ENCODE measurements around the gene TRIP12. TPM values are rescaled to one million over a fixed set of nuclear protein-coding genes. Genes with fewer than 3 reads are reported as not detected.

Gene TRIP12
- total and polyA plus RNA-seq, 2 donors from 2014 or later, result 29.3 to 225 TPM

DNA sequence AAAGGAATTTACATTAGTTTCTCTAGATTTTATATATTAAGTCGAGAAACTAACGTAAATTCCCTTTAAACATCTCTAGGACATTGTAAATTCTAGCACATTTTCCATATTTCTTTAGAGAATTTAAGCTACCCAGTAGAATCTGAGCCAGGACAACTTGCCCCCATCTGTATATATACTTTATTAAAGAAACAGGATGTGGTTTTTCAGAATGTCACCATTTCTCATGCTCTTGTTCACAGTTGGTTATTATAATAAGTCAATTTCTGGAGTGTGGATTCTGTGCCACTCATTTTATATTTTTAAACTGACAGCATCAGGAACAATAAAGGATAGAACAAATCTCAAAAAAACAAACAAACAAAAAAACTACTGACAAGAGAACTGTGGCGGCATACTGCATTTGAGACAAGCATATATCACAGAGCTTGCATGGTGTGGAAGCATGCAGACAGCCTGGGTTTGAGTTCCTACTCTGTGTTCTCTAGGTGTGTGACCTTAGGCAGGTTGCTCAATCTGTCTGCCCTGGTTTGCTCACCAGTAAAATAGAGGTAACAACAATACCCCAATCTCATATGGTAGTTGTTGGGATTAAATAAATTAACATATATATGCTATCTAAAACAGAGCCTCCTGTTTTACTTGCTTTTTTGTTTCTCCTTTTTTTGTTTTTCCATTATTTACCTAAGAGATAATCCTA, 146.0 kb downstream of the TRIP12 start:
- Histone ChIP-seq H3K36me3 (ENCODE audit: control insufficient read depth in 2 of 3, insufficient read depth in 3 of 3, low read length in 3 of 3) (peaks cover 13 to 54% (median 34%) of the 10 kb centered on the region in 3 donors), H3K27ac (ENCODE audit: low read depth in 2 of 2, low read length in 2 of 2) (no peak overlapping the region), H3K4me1 (ENCODE audit: control insufficient read depth in 2 of 3, insufficient read depth in 2 of 3, low read depth in 1 of 3, low read length in 3 of 3) (no peaks in the 10 kb centered on the region), H3K9me3 (ENCODE audit: control insufficient read depth in 2 of 3, insufficient read depth in 1 of 3, low read length in 3 of 3) (no peaks in the 10 kb centered on the region), H3K27me3 (ENCODE audit: control insufficient read depth, insufficient read depth, low read length) (no peaks in the 10 kb centered on the region), H3K9ac (ENCODE audit: low read length in 3 of 3) (no peak overlapping the region), H3K4me3 (ENCODE audit: low read length in 3 of 3) (no peak overlapping the region)
- DNase-seq, result no peak
- intact Hi-C loops (cut with DNase I), result no loop called here
- no peak for FAIRE-seq
- TF ChIP-seq, protein P1, sequence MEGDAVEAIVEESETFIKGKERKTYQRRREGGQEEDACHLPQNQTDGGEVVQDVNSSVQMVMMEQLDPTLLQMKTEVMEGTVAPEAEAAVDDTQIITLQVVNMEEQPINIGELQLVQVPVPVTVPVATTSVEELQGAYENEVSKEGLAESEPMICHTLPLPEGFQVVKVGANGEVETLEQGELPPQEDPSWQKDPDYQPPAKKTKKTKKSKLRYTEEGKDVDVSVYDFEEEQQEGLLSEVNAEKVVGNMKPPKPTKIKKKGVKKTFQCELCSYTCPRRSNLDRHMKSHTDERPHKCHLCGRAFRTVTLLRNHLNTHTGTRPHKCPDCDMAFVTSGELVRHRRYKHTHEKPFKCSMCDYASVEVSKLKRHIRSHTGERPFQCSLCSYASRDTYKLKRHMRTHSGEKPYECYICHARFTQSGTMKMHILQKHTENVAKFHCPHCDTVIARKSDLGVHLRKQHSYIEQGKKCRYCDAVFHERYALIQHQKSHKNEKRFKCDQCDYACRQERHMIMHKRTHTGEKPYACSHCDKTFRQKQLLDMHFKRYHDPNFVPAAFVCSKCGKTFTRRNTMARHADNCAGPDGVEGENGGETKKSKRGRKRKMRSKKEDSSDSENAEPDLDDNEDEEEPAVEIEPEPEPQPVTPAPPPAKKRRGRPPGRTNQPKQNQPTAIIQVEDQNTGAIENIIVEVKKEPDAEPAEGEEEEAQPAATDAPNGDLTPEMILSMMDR (IDR thresholded peaks at IDR 0.05; ENCODE audit: borderline replicate concordance, extremely low read depth, insufficient read depth), result no peak

DNA sequence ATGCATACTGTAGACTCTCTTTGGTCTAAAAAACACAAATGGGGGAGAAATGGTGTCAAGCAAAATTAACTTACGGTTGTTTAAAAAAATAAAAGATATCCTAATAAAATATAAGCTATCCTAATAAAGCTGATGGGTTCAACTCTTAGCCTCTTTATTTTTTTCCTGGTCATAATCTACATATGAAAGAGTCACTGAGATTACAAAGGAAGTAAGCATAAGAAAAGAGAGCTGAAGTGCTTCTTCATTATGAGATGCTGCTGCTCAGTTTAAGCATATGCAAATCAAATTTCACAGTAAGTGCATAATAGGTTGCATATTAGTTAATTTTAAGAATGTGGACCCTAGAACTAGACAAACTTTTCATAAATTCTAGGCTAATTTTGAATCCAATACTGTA, 147.6 kb downstream of the TRIP12 start:
- no peaks in the 10 kb centered on the region for H3K27me3 ChIP-seq (ENCODE audit: control insufficient read depth, insufficient read depth, low read length)
- H3K9ac ChIP-seq (ENCODE audit: low read length in 3 of 3), result no peak overlapping the region
- TF ChIP-seq, protein P1 (IDR thresholded peaks at IDR 0.05; ENCODE audit: borderline replicate concordance, extremely low read depth, insufficient read depth), result no peak
- H3K9me3 ChIP-seq (ENCODE audit: control insufficient read depth in 2 of 3, insufficient read depth in 1 of 3, low read length in 3 of 3), result no peaks in the 10 kb centered on the region
- H3K27ac ChIP-seq (ENCODE audit: low read depth in 2 of 2, low read length in 2 of 2), result no peak overlapping the region
- intact Hi-C loops (cut with DNase I), result no loop called here
- H3K4me3 ChIP-seq (ENCODE audit: low read length in 3 of 3), result no peak overlapping the region
- no peaks in the 10 kb centered on the region for H3K4me1 ChIP-seq (ENCODE audit: control insufficient read depth in 2 of 3, insufficient read depth in 2 of 3, low read depth in 1 of 3, low read length in 3 of 3)
- DNase-seq, result no peak
- H3K36me3 ChIP-seq (ENCODE audit: control insufficient read depth in 2 of 3, insufficient read depth in 3 of 3, low read length in 3 of 3), result peaks cover 15 to 52% (median 34%) of the 10 kb centered on the region in 3 donors
- no peak for FAIRE-seq

GRCh38 chr2:229768235-229768634, 153.6 kb downstream of the TRIP12 start:
- intact Hi-C loops (cut with DNase I), result no loop called here

More at GRCh38 chr2:229768235-229768634, 153.6 kb downstream of the TRIP12 start:
- Histone ChIP-seq H3K4me1 (ENCODE audit: control insufficient read depth in 2 of 3, insufficient read depth in 2 of 3, low read depth in 1 of 3, low read length in 3 of 3) (no peaks in the 10 kb centered on the region), H3K27me3 (ENCODE audit: control insufficient read depth, insufficient read depth, low read length) (no peaks in the 10 kb centered on the region), H3K4me3 (ENCODE audit: low read length in 3 of 3) (no peak overlapping the region), H3K9me3 (ENCODE audit: control insufficient read depth in 2 of 3, insufficient read depth in 1 of 3, low read length in 3 of 3) (no peaks in the 10 kb centered on the region), H3K36me3 (ENCODE audit: control insufficient read depth in 2 of 3, insufficient read depth in 3 of 3, low read length in 3 of 3) (peaks cover 12 to 71% (median 38%) of the 10 kb centered on the region in 3 donors), H3K9ac (ENCODE audit: low read length in 3 of 3) (no peak overlapping the region), H3K27ac (ENCODE audit: low read depth in 2 of 2, low read length in 2 of 2) (no peak overlapping the region)
- FAIRE-seq (no peak), DNase-seq (no peak)
- TF ChIP-seq, protein P1 (IDR thresholded peaks at IDR 0.05; ENCODE audit: borderline replicate concordance, extremely low read depth, insufficient read depth), result no peak

Measured in kidney (tissue), 14 donors.